ENCODE measurements around the gene TXNDC5.

GRCh38 chr6:7902867-7903266, 7.7 kb downstream of the TXNDC5 start:
- TF ChIP-seq CTCF (IDR thresholded peaks at IDR 0.05 in 2 of 3, conservative IDR thresholded peaks at IDR 0.05 in 1 of 3; ENCODE audit: borderline replicate concordance in 1 of 3, insufficient read depth in 1 of 3, low read depth in 2 of 3, low read length in 2 of 3), result no peak
- TF ChIP-seq YY1 (IDR thresholded peaks at IDR 0.05; ENCODE audit: extremely low read depth, insufficient replicate concordance, low read depth, low read length), result no peak
- no peak for TF ChIP-seq EZH2 (IDR thresholded peaks at IDR 0.05)
- no peak for TF ChIP-seq MAX (IDR thresholded peaks at IDR 0.05)
- TF ChIP-seq ELF1 (IDR thresholded peaks at IDR 0.05; ENCODE audit: borderline replicate concordance, low read depth), result no peak
- TF ChIP-seq SP1 (IDR thresholded peaks at IDR 0.05; ENCODE audit: low read depth), result no peak
- TF ChIP-seq EGR1 (IDR thresholded peaks at IDR 0.05; ENCODE audit: low read depth), result no peak
- TF ChIP-seq CBX3 (IDR thresholded peaks at IDR 0.05; ENCODE audit: low read depth), result no peak
- TF ChIP-seq POLR2A (IDR thresholded peaks at IDR 0.05; ENCODE audit: borderline replicate concordance, extremely low read depth, insufficient read depth, insufficient read length), result no peak
- no peak for TF ChIP-seq JUND (IDR thresholded peaks at IDR 0.05)
- TF ChIP-seq REST (IDR thresholded peaks at IDR 0.05; ENCODE audit: low read depth), result no peak
- TF ChIP-seq ATF3 (IDR thresholded peaks at IDR 0.05), result no peak
- TF ChIP-seq POLR2AphosphoS5 (IDR thresholded peaks at IDR 0.05; ENCODE audit: low read depth, low read length), result no peak
